Lower leg skin (tissue), 3 donors: ENCODE results near the gene LITAF.

Source experiments
- POLR2A ChIP-seq, 2 donors: fragments of 450-650 bp; IDR thresholded peaks; one replicate each; pipeline ENCODE4 v1.6.1; 2016 to 2017; ENCODE audit warnings: antibody characterized with exemption in 2 of 2, mild to moderate bottlenecking in 1 of 2, moderate library complexity in 1 of 2
- TF ChIP-seq, protein P1 (sequence below), 3 donors: fragments of 450-650 bp; IDR thresholded peaks; one replicate each; pipeline ENCODE4 v1.5.1; 2016; ENCODE audit warnings: antibody characterized with exemption in 3 of 3, mild to moderate bottlenecking in 3 of 3, moderate library complexity in 2 of 3

GRCh38 chr16:11585460-11586377, 1.0 kb downstream of the LITAF start:
- TF ChIP-seq POLR2A (IDR thresholded peaks at IDR 0.05): no peak
- TF ChIP-seq, protein P1, sequence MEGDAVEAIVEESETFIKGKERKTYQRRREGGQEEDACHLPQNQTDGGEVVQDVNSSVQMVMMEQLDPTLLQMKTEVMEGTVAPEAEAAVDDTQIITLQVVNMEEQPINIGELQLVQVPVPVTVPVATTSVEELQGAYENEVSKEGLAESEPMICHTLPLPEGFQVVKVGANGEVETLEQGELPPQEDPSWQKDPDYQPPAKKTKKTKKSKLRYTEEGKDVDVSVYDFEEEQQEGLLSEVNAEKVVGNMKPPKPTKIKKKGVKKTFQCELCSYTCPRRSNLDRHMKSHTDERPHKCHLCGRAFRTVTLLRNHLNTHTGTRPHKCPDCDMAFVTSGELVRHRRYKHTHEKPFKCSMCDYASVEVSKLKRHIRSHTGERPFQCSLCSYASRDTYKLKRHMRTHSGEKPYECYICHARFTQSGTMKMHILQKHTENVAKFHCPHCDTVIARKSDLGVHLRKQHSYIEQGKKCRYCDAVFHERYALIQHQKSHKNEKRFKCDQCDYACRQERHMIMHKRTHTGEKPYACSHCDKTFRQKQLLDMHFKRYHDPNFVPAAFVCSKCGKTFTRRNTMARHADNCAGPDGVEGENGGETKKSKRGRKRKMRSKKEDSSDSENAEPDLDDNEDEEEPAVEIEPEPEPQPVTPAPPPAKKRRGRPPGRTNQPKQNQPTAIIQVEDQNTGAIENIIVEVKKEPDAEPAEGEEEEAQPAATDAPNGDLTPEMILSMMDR (IDR thresholded peaks at IDR 0.05): no peak
